Neuronal stem cell (in vitro differentiated cells): ENCODE measurements around the gene USP9X.

Experiments
- DNase-seq: peaks from one replicate; pipeline ENCODE4 v3.0.0-alpha.2; 2013; ENCODE audit warnings: low spot score
- H2AFZ ChIP-seq: one replicate; pipeline ENCODE4 v1.6.1; 2013; ENCODE audit warnings: mild to moderate bottlenecking, low read length, inconsistent platforms
- H2AK5ac ChIP-seq: 2 replicates; pipeline ENCODE4 v1.6.1; 2013; ENCODE audit warnings: low read depth, mild to moderate bottlenecking, inconsistent platforms, low read length, moderate library complexity, mixed read lengths
- H2BK120ac ChIP-seq: 2 replicates; pipeline ENCODE4 v1.6.1; 2013; ENCODE audit warnings: low read depth, mild to moderate bottlenecking, inconsistent platforms, low read length, moderate library complexity, mixed read lengths
- H2BK12ac ChIP-seq: one replicate; pipeline ENCODE4 v1.6.1; 2013; ENCODE audit warnings: low read length, inconsistent platforms
- H2BK15ac ChIP-seq: 2 replicates; pipeline ENCODE4 v1.6.1; 2013; ENCODE audit warnings: mild to moderate bottlenecking, low read length, inconsistent platforms, mixed read lengths
- H2BK5ac ChIP-seq: one replicate; pipeline ENCODE4 v1.6.1; 2013; ENCODE audit warnings: inconsistent platforms, mild to moderate bottlenecking, low read length, moderate library complexity
- H3K14ac ChIP-seq: one replicate; pipeline ENCODE4 v1.6.1; 2013; ENCODE audit warnings: low read length, inconsistent platforms
- H3K18ac ChIP-seq: 2 replicates; pipeline ENCODE4 v1.6.1; 2013; ENCODE audit warnings: low read length, inconsistent platforms
- H3K23ac ChIP-seq: 2 replicates; pipeline ENCODE4 v1.6.1; 2013; ENCODE audit warnings: low read depth, mild to moderate bottlenecking, mixed read lengths, low read length, inconsistent platforms; ENCODE audit not compliant: poor library complexity
- H3K27ac ChIP-seq: replicated peaks from 3 replicates; pipeline ENCODE4 v1.5.1; 2013; ENCODE audit warnings: low read length, inconsistent platforms
- H3K27me3 ChIP-seq, 3 experiments: 2 replicates each; pipeline ENCODE4 v1.6.1; 2013; ENCODE audit warnings: low read length in 3 of 3, mild to moderate bottlenecking in 2 of 3, inconsistent platforms in 1 of 3, low read depth in 1 of 3, mixed read lengths in 1 of 3, moderate library complexity in 1 of 3; ENCODE audit not compliant: control insufficient read depth in 3 of 3, insufficient read depth in 3 of 3
- H3K36me3 ChIP-seq, 2 donors: replicated peaks in 1 of 2; 2 replicates each; pipeline ENCODE4 v1.6.1; 2013; ENCODE audit warnings: low read length in 2 of 2; ENCODE audit not compliant: control insufficient read depth in 2 of 2, insufficient read depth in 2 of 2
- H3K4ac ChIP-seq: 2 replicates; pipeline ENCODE4 v1.6.1; 2013; ENCODE audit warnings: inconsistent platforms, mild to moderate bottlenecking, low read length, moderate library complexity
- H3K4me1 ChIP-seq, 2 donors: 1 replicate in 1 of 2; 2 replicates in 1 of 2; pipeline ENCODE4 v1.6.1; 2013; ENCODE audit warnings: low read length in 2 of 2, low read depth in 1 of 2; ENCODE audit not compliant: control insufficient read depth in 2 of 2, insufficient read depth in 1 of 2
- H3K4me2 ChIP-seq: one replicate; pipeline ENCODE4 v1.6.1; 2013; ENCODE audit warnings: mild to moderate bottlenecking, low read length, inconsistent platforms; ENCODE audit not compliant: insufficient read depth, poor library complexity, severe bottlenecking
- H3K4me3 ChIP-seq, 2 donors: 2 replicates each; pipeline ENCODE4 v1.5.1; 2013; ENCODE audit warnings: low read length in 2 of 2, mild to moderate bottlenecking in 2 of 2, inconsistent platforms in 1 of 2, moderate library complexity in 1 of 2
- H3K79me1 ChIP-seq: one replicate; pipeline ENCODE4 v1.6.1; 2013; ENCODE audit warnings: low read depth, mild to moderate bottlenecking, inconsistent platforms, low read length, moderate library complexity
- H3K9ac ChIP-seq: one replicate; pipeline ENCODE4 v1.6.1; 2013; ENCODE audit warnings: mild to moderate bottlenecking, low read depth, low read length, inconsistent platforms; ENCODE audit not compliant: poor library complexity
- H3K9me3 ChIP-seq, 2 donors: replicated peaks in 1 of 2; 2 replicates each; pipeline versions ENCODE3 to v1.6.1; 2013; ENCODE audit warnings: low read length in 2 of 2, mild to moderate bottlenecking in 2 of 2, inconsistent platforms in 1 of 2, low read depth in 1 of 2, mixed read lengths in 1 of 2, moderate library complexity in 1 of 2; ENCODE audit not compliant: control insufficient read depth in 2 of 2, insufficient read depth in 1 of 2
- H4K8ac ChIP-seq: one replicate; pipeline ENCODE4 v1.6.1; 2013; ENCODE audit warnings: low read depth, mild to moderate bottlenecking, inconsistent platforms, low read length, moderate library complexity
- H4K91ac ChIP-seq: one replicate; pipeline ENCODE4 v1.6.1; 2013; ENCODE audit warnings: low read length, low read depth, mild to moderate bottlenecking, inconsistent platforms; ENCODE audit not compliant: poor library complexity
- WGBS, 2 donors: extraction: QIAGEN DNeasy Blood & Tissue Kit; methylation state at CpG; one replicate each; pipeline ENCODE4 v1.1.7; 2013; ENCODE audit warnings: missing lambda C conversion rate in 2 of 2, mixed read lengths in 1 of 2; ENCODE audit not compliant: insufficient read length in 2 of 2, insufficient replicate concordance in 1 of 2; ENCODE audit errors: extremely low coverage in 2 of 2; 5-methylcytosine and 5-hydroxymethylcytosine counted together

The USP9X gene

GRCh38 chrX:41142130-41142910, 57.1 kb downstream of the USP9X start:
- Histone ChIP-seq H3K4ac (no peak overlapping the region), H2BK5ac (no peak overlapping the region), H3K27ac (no peak overlapping the region), H3K4me3 (no peak overlapping the region), H3K9me3 (no peaks in the 10 kb centered on the region), H3K18ac (no peak overlapping the region), H3K4me1 (no peaks in the 10 kb centered on the region), H3K36me3 (peaks cover 2 to 98% of the 10 kb centered on the region in 2 donors), H2BK12ac (no peak overlapping the region), H2BK15ac (no peak overlapping the region), H2BK120ac (no peak overlapping the region), H3K79me1 (no peaks in the 10 kb centered on the region), H3K14ac (no peak overlapping the region), H3K27me3 (no peaks in the 10 kb centered on the region), H3K4me2 (no peak overlapping the region), H4K91ac (no peak overlapping the region), H2AK5ac (no peak overlapping the region), H4K8ac (no peak overlapping the region), H3K23ac (no peak overlapping the region), H2AFZ (no peak overlapping the region), H3K9ac (no peak overlapping the region)
- no CpG with 5 or more reads among the region's 5 CpGs for WGBS, 2 donors
- DNase-seq, result no peak

GRCh38 chrX:41144873-41145272, 59.6 kb downstream of the USP9X start:
- Histone ChIP-seq H3K79me1 (no peaks in the 10 kb centered on the region), H3K4me2 (no peak overlapping the region), H4K8ac (no peak overlapping the region), H2AK5ac (no peak overlapping the region), H3K9me3 (no peaks in the 10 kb centered on the region), H3K36me3 (peaks cover 2 to 96% of the 10 kb centered on the region in 2 donors), H3K9ac (no peak overlapping the region), H3K4me1 (no peaks in the 10 kb centered on the region), H2BK5ac (no peak overlapping the region), H3K27ac (no peak overlapping the region), H3K23ac (no peak overlapping the region), H2BK12ac (no peak overlapping the region), H3K27me3 (no peaks in the 10 kb centered on the region), H2BK120ac (no peak overlapping the region), H3K14ac (no peak overlapping the region), H3K4ac (no peak overlapping the region), H2BK15ac (no peak overlapping the region), H3K18ac (no peak overlapping the region), H4K91ac (no peak overlapping the region), H2AFZ (no peak overlapping the region), H3K4me3 (no peak overlapping the region)
- no peak for DNase-seq
- no CpG with 5 or more reads among the region's 2 CpGs for WGBS, 2 donors

GRCh38 chrX:41145920-41146608, 60.8 kb downstream of the USP9X start:
- Histone ChIP-seq H3K79me1 (no peaks in the 10 kb centered on the region), H2AK5ac (no peak overlapping the region), H3K27ac (no peak overlapping the region), H2AFZ (no peak overlapping the region), H4K8ac (no peak overlapping the region), H2BK12ac (no peak overlapping the region), H2BK5ac (no peak overlapping the region), H3K36me3 (peaks cover 2 to 96% of the 10 kb centered on the region in 2 donors), H3K18ac (no peak overlapping the region), H3K4me3 (no peak overlapping the region), H3K23ac (no peak overlapping the region), H2BK15ac (no peak overlapping the region), H4K91ac (no peak overlapping the region), H3K4me1 (no peaks in the 10 kb centered on the region), H2BK120ac (no peak overlapping the region), H3K4me2 (no peak overlapping the region), H3K14ac (no peak overlapping the region), H3K4ac (no peak overlapping the region), H3K9me3 (no peaks in the 10 kb centered on the region), H3K27me3 (no peaks in the 10 kb centered on the region), H3K9ac (no peak overlapping the region)
- WGBS, 2 donors, result no CpG with 5 or more reads among the region's 2 CpGs
- no peak for DNase-seq

GRCh38 chrX:41148553-41148952, 63.3 kb downstream of the USP9X start:
- no peak overlapping the region for H4K91ac ChIP-seq
- H4K8ac ChIP-seq, result no peak overlapping the region
- H2BK15ac ChIP-seq, result no peak overlapping the region
- H3K27me3 ChIP-seq, result no peaks in the 10 kb centered on the region
- no peak overlapping the region for H2BK120ac ChIP-seq
- no peaks in the 10 kb centered on the region for H3K4me1 ChIP-seq
- H3K23ac ChIP-seq, result no peak overlapping the region
- H3K79me1 ChIP-seq, result no peaks in the 10 kb centered on the region
- H2BK12ac ChIP-seq, result no peak overlapping the region
- H3K4ac ChIP-seq, result no peak overlapping the region
- no peaks in the 10 kb centered on the region for H3K9me3 ChIP-seq
- H3K14ac ChIP-seq, result no peak overlapping the region
- no peak overlapping the region for H3K9ac ChIP-seq
- H3K18ac ChIP-seq, result no peak overlapping the region
- no peak overlapping the region for H2AFZ ChIP-seq
- DNase-seq, result no peak
- no peak overlapping the region for H2AK5ac ChIP-seq
- no peak overlapping the region for H3K27ac ChIP-seq
- no peak overlapping the region for H3K4me2 ChIP-seq
- no CpG with 5 or more reads among the region's 4 CpGs for WGBS, 2 donors
- peaks cover 2 to 93% of the 10 kb centered on the region in 2 donors for H3K36me3 ChIP-seq
- no peak overlapping the region for H3K4me3 ChIP-seq
- H2BK5ac ChIP-seq, result no peak overlapping the region
